Calu3 (cell line): ENCODE results near the gene CD47. TPM values are rescaled to one million over a fixed set of nuclear protein-coding genes. Genes with fewer than 3 reads are reported as not detected.

ENCODE experiments used
- BruUV-seq: library from RNA; stranded (reverse); fragments of 400-500 nt; replicated peaks from 2 replicates; lab custom pipeline; 2021; lab: Mats Ljungman, UMichigan
- CTCF ChIA-PET: fragments of 300-600 bp; sonication (Branson Sonifier 250); formaldehyde crosslinking; loops from one replicate; lab custom pipeline; 2022; ENCODE audit warnings: antibody characterized with exemption; lab: Charles Lee
- DNase-seq: peaks from one replicate; pipeline ENCODE4 v3.0.0; 2022
- H3K27ac Mint-ChIP-seq: one replicate; pipeline ENCODE4 v1.8.0; 2022; ENCODE audit warnings: mixed read lengths; ENCODE audit not compliant: unreplicated experiment
- H3K27me3 Mint-ChIP-seq: one replicate; pipeline ENCODE4 v1.8.0; 2022; ENCODE audit warnings: mixed read lengths; ENCODE audit not compliant: unreplicated experiment
- H3K36me3 Mint-ChIP-seq: one replicate; pipeline ENCODE4 v1.8.0; 2022; ENCODE audit warnings: mild to moderate bottlenecking, moderate library complexity, mixed read lengths; ENCODE audit not compliant: insufficient read depth, unreplicated experiment
- H3K4me1 Mint-ChIP-seq: one replicate; pipeline ENCODE4 v1.8.0; 2022; ENCODE audit warnings: mild to moderate bottlenecking, low read depth, mixed read lengths; ENCODE audit not compliant: unreplicated experiment
- H3K4me3 Mint-ChIP-seq: one replicate; pipeline ENCODE4 v1.8.0; 2022; ENCODE audit warnings: mild to moderate bottlenecking, low read depth, moderate library complexity, mixed read lengths; ENCODE audit not compliant: unreplicated experiment
- H3K9me3 Mint-ChIP-seq: one replicate; pipeline ENCODE4 v1.8.0; 2022; ENCODE audit warnings: low read depth, mixed read lengths; ENCODE audit not compliant: unreplicated experiment
- intact Hi-C: fragments of 100-400 bp; cut with micrococcal nuclease; formaldehyde crosslinking; loops from one replicate; pipeline ENCODE4 v1.10.0; 2022; ENCODE audit not compliant: unreplicated experiment
- total RNA-seq: library from RNA; stranded (reverse); gene quantifications from 2 replicates; pipeline ENCODE4 v1.2.3, GENCODE V29; 2022
- TF ChIP-seq, protein P1 (sequence below): fragments of 200-600 bp; IDR thresholded peaks from one replicate; pipeline ENCODE4 v1.8.0; 2022; ENCODE audit warnings: antibody characterized with exemption; ENCODE audit not compliant: unreplicated experiment

CD47 gene
- total RNA-seq, 1 experiment from 2014 or later = 174 TPM

DNA sequence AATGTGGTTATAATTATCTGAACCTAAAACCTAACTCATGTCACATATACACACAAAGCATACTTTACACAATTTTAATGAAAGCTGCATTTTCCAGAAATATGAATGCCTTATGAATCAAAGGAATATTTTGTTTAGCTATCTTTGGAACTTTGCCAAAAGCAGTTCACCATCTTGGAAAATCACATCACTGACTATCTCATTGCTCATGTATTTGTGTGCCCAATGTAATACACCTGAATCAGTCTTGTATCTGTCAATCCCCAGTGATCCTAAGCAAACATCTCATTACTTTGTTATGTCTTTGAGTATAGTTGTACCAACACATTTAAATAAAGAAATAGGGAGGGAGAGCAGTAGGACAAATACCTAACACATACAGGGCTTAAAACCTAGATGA lies 15.6 kb upstream of the CD47 start:
- no TSS peak for BruUV-seq
- CTCF ChIA-PET = no interaction called here
- Mint-ChIP-seq H3K9me3 (peaks cover 2% of the 10 kb centered on the region), H3K27ac (no peak overlapping the region), H3K4me3 (no peak overlapping the region), H3K4me1 (peaks cover 30% of the 10 kb centered on the region), H3K27me3 (no peaks in the 10 kb centered on the region), H3K36me3 (no peaks in the 10 kb centered on the region)
- TF ChIP-seq, protein P1, sequence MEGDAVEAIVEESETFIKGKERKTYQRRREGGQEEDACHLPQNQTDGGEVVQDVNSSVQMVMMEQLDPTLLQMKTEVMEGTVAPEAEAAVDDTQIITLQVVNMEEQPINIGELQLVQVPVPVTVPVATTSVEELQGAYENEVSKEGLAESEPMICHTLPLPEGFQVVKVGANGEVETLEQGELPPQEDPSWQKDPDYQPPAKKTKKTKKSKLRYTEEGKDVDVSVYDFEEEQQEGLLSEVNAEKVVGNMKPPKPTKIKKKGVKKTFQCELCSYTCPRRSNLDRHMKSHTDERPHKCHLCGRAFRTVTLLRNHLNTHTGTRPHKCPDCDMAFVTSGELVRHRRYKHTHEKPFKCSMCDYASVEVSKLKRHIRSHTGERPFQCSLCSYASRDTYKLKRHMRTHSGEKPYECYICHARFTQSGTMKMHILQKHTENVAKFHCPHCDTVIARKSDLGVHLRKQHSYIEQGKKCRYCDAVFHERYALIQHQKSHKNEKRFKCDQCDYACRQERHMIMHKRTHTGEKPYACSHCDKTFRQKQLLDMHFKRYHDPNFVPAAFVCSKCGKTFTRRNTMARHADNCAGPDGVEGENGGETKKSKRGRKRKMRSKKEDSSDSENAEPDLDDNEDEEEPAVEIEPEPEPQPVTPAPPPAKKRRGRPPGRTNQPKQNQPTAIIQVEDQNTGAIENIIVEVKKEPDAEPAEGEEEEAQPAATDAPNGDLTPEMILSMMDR = no peak
- no peak for DNase-seq
- intact Hi-C loops = no loop called here

DNA sequence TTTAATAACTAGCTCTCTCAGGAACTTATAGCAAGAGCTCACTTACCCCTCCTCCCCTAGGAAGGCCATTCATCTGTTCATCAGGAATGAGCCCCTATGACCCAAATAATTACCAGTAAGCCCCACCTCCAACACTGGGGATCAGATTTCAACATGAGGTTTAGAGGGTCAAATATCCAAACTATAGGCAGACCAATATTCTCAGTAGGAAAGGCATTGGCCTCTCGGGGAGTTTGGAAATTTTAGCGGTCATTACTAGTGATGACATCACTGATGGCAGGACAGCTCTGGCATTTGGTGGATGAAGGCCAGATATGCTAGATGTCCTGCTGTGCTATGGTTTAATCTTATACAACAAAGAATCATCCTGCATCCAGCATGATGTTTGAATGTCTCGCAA lies 15.2 kb upstream of the CD47 start:
- no peak for DNase-seq
- H3K4me3 Mint-ChIP-seq = no peak overlapping the region
- CTCF ChIA-PET = no interaction called here
- no peaks in the 10 kb centered on the region for H3K36me3 Mint-ChIP-seq
- BruUV-seq = no TSS peak
- no peak overlapping the region for H3K27ac Mint-ChIP-seq
- no peaks in the 10 kb centered on the region for H3K27me3 Mint-ChIP-seq
- peaks cover 34% of the 10 kb centered on the region for H3K4me1 Mint-ChIP-seq
- TF ChIP-seq, protein P1 = no peak
- intact Hi-C loops = no loop called here
- H3K9me3 Mint-ChIP-seq = peaks cover 2% of the 10 kb centered on the region

DNA sequence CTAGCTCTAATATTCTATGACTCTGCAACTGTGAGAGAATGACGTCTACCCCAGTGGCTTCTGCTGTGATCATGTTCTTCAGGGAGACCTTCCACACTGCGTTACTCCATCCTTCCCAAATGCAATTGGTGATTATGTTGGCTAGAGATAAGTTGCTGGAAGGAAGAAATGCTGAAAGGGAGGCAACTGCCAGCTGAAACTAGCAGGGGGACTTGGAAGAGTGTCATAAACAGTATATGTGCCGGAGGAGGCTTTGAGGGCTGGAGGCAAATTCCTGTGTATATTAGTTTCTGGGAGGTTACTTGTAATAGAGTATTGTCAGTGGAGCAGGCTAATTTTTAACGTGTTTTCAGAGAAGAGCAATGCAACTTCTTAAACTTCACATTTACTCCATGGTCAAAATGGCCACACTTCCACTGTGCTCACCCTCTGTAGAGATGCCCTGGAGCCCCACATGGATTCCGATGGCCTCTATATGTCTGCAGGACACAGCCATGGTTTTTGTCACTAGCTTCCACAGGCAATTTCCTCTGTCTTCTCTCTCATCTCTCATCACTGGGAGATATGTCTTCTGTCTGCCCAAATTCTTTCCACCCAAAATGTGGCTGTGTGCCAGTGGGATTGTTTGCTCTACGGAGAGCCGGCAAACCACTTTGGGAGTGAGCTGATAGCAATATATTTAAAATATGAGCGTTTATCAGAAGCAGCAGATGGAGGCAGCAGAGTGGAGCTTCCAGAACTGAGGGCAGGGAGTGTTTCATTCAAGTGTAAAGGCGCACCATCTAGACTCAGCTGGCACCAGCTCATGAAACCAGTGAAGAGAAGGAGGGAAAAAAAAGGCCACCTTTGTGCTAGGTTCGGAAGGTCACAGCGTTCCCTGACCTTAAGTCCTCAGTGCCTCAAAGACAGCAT lies 13.3 kb upstream of the CD47 start:
- no peak overlapping the region for H3K4me3 Mint-ChIP-seq
- TF ChIP-seq, protein P1 = no peak
- no TSS peak for BruUV-seq
- intact Hi-C loops = no loop called here
- DNase-seq = no peak
- CTCF ChIA-PET = interaction anchor here (1.6 kb wide), 1 partner anchor 28 kb away, joined by 6 read pairs; no protein-coding TSS in a partner anchor
- H3K9me3 Mint-ChIP-seq = peaks cover 2% of the 10 kb centered on the region
- no peak overlapping the region for H3K27ac Mint-ChIP-seq
- no peaks in the 10 kb centered on the region for H3K36me3 Mint-ChIP-seq
- no peaks in the 10 kb centered on the region for H3K27me3 Mint-ChIP-seq
- H3K4me1 Mint-ChIP-seq = peaks cover 38% of the 10 kb centered on the region

DNA sequence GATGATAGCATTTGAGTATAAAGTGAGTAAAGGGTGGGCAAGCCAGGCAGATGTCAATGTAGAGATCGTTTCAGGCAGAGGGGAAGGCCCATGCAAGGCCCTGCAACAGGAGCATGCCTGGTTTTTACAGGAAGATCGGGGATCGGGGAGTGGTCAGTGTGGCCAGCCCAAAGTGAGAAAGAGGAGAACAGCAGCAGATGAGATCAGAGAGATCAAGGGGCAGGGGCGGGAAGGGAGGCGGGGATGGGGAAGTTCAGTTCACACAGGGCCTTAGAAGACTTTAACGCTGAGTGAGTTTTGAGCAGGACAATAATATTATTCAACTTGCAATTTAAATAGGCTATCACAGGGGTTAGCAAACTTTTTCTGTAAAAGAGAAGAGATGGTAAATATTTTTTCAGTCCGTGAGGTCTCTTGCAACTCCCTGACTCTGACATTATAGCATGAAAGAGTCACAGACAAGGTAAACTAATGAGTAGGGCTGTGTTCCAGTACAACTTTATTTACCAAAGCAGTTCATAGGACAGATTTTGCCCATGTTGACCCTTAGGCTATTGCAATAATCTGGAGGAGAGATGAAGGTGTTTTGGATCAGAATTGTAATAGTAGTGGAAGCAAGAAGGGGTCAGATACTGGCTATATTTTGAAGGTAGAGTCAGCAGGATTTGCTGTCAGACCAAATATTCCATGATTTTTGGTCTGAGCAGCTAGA lies 12.4 kb upstream of the CD47 start:
- no peak overlapping the region for H3K27ac Mint-ChIP-seq
- DNase-seq = no peak
- TF ChIP-seq, protein P1 = no peak

More for the DNA sequence above, 12.4 kb upstream of the CD47 start:
- Mint-ChIP-seq H3K36me3 (no peaks in the 10 kb centered on the region), H3K9me3 (peaks cover 2% of the 10 kb centered on the region), H3K4me3 (no peak overlapping the region), H3K27me3 (no peaks in the 10 kb centered on the region), H3K4me1 (peaks cover 38% of the 10 kb centered on the region)
- CTCF ChIA-PET = no interaction called here
- BruUV-seq = no TSS peak
- intact Hi-C loops = no loop called here
